Limb (tissue), 2 donors: ENCODE results near the gene MCL1.
A peak's percentile ranks its signal among the peaks of the same experiment; 100 is the strongest.

ENCODE experiments used
- DNase-seq, 2 donors: peaks; one replicate each; pipeline ENCODE4 v3.0.0-alpha.2; 2016; ENCODE audit errors: extremely low spot score in 2 of 2

Gene MCL1

DNA sequence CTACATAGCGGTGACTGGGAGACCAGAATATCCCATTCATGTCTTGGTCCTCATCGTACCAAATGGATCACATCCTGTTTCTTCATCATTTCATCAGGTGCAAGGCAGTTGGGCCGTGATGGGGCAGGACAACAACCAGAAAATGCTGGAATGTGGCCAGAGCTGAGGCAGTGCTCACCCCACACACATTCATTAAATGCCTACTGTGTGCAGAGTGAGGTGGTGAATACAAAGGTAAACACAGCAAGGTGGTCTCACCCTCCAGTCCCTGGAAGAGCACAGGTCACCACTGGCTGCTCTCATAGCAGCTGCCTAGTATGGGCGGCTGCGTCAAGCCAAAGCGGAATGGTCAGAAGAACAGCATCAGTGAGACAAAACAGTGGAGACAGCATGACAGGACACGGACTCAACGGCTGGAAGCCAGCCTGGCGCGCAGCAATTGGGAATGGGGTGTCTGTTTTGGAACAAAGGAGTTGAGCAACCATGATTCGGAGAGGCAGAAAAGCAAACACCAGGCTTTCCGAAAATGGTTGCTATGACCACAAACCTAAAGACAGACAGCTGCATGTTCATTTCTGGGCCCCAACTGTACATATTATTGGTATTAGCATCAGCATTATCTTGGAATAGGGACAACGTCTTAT, 35.8 kb downstream of the MCL1 start:
- no peak for DNase-seq

DNA sequence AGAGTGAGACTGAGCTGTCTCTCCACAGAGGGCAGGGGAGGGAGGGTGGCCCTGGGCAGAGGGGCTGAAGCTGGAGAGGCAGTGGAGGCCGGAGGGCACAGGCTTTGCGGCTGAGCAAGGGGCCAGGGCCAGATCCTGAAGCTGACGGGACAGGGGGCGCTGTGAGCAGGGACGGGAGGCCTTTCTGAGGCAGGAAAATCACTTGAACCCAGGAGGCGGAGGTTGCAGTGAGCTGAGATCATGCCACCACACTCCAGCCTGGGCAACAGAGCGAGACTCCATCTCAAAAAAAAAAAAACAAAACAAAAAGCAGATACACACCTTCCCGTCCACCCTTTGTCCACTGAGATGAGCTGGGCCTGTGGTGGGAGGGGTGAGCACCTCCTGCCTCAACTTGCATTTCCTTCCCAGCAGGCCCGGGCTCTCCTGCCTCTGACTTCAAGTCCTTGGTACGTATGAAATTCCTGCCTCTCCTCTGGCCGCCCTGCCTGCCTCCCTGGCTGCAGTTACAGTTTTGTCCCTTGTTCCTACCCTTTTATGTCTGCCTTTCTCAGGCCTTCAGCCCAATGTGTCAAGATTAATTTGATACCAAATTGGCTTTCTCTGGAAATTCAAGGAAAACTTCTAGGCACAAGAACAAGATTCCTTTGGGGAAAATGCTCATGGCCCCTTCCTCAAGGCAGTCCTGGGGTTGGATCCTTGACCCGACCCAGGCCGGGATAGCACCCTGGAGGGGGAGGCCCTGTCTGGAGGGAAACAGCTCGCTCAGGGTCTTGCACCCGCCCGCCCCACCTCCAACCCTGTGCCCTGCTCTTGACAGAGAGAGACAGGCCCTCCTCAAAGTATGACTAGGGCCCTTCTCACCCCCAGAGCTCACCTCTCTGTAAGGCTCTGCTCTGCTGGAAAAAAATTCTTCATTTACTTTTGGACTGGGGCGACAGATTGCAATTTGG, 41.4 kb downstream of the MCL1 start:
- peak; percentile 30 to 36 for DNase-seq

DNA sequence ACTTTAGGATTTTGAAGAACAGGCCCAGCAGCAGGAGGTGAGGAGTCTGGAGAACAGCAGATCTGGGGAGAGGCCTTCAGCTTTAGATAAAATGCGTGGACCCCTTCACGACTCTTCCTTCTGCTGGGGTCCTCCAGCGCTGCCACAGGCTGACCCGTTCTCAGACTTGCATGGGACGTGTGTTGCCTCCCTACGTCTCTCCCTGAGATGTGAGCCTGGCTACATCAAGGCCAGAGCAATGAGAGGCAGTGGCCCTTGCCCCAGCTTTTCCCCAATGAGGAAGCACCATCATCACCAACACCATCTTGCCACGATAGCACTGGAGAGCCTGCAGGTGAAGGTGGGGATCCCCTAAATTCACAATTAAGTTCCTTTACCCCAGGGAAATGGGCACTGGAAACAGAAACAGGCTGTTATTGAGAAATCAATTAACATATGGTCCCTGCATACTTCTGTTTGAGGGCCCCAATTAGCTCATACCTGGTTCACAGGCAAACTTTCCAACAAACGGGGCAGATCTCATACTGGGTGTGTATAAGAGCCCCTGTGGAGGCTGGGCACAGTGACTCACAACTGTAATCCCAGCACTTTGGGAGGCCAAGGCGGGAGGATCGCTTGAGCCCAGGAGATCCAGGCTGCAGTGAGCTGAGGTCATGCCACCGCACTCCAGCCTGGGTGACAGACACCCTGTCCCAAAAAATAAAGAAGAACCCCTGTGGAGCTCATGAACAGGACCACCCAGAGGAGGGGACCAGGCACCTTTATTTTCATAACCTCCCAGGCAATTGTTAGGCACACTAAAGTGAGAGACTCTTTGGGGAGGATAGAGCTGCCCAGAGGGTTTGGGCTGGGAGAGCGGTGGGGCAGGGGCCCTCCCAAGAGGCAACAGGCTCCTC, 42.3 kb downstream of the MCL1 start:
- DNase-seq, result no peak

DNA sequence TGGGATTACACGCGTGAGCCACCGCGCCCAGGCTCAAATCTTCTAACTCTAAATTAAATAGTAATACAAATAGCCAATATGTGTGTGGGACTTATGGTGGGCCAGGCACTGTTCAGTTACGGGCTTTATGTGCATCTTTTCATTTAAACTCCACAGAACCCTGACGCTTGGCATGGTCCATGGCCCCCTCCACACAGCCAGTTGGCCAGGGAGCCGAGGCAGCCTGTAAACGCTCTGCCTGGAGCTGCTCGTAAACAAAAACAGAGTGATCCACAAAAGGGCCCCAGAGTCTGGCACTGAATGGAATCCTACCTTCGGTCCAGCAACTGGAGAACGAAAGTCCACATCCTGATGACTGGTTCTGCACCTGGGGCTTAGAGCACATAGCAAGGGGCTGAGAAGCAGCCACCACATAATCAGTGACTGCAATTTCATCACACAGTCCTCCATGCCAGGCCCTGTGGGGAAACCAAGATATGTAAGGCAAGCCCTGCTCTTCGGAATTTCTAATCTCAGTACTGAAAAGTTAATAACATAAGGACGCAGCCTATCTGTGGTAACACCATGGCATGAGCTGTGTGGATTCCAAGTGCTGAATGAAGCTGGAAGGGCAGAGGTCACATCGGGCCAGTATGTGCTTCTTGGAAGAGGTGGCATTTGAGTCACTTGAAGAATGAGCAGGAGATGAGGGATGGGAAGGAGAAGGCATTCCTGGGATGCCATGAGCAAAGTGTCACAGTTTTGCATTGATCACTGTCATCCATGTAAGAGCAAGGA, 43.7 kb downstream of the MCL1 start:
- no peak for DNase-seq

DNA sequence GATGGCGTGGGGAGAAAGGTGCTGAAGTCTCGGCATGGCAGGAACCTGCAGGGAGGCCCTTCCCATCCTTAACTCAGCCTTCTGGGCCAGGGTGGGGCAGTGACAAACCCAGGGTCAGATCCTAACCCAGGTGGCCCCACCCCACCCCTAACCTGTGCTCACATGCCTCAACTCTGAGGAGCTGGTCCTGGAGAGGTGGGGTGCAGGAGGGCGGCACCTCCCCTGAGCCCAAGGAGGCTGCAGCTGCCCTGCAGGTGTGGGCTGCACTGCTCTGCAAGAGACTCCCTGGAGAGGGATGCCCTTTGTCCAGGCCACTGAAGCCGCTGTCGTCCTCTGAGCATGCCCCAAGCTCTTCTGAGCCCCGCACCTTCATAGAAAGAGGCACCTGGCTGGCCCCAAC, 45.4 kb downstream of the MCL1 start:
- no peak for DNase-seq

DNA sequence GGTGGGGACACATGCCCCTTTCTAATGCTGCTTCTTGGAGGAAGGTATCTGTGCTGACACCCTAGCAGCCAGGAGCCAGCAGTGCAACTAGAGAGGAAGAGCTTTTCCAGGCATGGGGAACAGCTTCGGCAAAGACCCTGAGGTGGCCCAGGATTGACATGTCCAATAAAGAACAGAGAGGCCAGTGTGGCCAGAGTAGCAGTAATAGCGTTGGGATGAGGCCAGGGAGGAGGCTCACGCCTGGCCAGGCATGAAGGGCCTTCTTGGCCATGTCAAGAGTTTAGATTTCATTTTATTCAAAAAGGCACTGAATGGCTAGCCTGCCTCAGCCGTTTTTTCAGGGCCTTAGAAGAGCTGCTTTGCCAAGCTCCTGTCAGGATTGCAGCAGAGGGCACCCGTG, 46.5 kb downstream of the MCL1 start:
- no peak for DNase-seq

DNA sequence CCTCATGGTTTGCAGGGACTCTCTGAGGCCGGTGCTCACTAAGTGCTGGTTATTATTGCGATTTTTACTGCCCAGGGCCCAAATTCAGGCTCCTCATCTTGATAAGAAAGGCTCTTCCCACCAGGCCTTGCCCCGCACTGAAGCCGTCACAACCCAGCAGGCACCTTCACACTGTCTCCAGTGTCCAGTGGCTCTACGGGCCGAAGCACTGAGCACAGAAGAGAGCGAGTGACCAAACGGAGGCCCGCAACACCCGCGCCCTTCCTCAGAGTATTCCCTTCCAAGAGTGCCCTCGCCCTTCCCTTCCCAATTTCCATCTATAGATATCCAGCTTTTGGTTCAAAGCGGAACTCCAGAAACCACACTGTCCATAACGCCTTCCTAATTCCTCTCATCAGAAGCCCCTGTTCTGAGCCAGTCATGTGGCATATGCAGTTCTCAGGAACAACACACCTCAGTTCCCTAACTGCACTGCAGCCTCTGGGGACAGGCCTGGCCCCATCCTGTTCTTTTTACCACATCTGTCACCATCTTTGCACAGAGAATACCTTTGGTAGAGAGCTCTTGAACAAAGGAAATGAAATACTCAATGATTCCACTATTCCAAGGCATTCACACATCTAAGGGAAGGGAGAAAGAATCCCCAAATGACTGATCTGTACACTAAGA, 48.8 kb downstream of the MCL1 start:
- no peak for DNase-seq

DNA sequence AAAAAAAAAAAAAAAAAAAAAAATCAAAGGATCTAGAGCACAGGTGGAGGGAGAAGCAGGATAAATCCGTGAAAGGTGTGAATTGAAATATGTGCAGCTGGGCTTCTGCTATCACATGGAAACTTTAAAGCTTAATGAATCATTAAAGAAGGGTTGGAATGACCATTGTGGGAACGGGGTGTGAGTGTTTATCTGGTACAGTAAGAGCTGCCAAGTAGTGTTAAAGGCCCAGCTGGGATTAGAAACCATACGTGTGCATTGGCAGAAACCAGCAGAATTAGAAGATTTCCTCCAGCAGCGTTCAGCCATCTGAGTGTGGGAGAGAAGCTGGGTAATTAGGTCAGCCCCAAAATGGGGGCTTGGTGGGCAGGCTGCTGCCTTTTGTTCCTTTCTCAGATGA, 50.4 kb downstream of the MCL1 start:
- no peak for DNase-seq

DNA sequence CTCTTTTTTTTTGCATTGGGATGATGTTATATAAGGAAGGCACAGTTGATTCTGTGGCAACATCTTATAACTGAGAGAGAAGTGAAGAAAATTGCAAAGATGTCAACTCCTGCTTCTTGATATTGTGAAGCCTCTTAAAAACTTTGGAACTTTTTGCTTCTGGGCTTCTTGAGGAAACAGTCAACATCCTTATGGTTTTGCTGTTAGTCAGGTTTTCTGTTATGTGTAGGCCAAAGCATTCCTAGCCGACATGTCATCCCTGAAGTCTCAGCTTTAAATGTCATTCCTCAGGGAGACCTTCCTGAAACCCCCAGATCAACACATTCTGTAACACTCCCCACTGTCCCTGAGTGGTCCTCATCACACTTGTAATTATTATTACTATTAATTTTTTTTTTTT, 51.2 kb downstream of the MCL1 start:
- no peak for DNase-seq

DNA sequence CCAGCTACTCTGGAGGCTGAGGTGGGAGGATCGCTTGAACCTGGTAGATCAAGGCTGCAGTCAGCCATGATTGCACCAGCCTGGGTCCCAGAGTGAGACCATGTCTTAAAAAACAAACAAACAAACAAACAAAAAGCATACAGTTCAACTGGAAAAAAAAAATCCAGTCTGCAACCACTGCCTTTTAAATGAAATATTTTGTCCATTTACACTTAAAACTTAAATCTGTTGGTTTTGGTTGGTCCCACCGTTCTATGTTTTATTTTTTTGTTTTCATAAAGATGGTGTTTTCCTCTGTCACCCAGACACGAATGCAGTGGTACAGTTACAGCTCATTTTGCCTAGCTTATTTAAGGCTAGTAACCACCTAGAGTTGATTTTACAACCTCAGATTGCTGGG, 54.1 kb downstream of the MCL1 start:
- no peak for DNase-seq
